Right lobe of liver (tissue), 4 donors: Measurements from ENCODE around the gene MYRF.

Experiments
- POLR2A ChIP-seq: fragments of 450-650 bp; IDR thresholded peaks from one replicate; pipeline ENCODE4 v1.6.1; 2017; ENCODE audit warnings: antibody characterized with exemption, mild to moderate bottlenecking
- TF ChIP-seq, protein P1 (sequence below), 4 donors: fragments of 200-600 bp in 3 of 4; fragments of 450-650 bp in 1 of 4; IDR thresholded peaks; one replicate each; pipeline versions ENCODE4 v1.5.1 to v1.8.0; 2016 to 2022; ENCODE audit warnings: antibody characterized with exemption in 4 of 4, mild to moderate bottlenecking in 2 of 4
- donor health status: DM: no; HTN: no; CAD: no.
- donor health status: DM: no; HTN: no; CAD: no.
- donor health status: DM: no; HTN: yes; CAD: no.

DNA sequence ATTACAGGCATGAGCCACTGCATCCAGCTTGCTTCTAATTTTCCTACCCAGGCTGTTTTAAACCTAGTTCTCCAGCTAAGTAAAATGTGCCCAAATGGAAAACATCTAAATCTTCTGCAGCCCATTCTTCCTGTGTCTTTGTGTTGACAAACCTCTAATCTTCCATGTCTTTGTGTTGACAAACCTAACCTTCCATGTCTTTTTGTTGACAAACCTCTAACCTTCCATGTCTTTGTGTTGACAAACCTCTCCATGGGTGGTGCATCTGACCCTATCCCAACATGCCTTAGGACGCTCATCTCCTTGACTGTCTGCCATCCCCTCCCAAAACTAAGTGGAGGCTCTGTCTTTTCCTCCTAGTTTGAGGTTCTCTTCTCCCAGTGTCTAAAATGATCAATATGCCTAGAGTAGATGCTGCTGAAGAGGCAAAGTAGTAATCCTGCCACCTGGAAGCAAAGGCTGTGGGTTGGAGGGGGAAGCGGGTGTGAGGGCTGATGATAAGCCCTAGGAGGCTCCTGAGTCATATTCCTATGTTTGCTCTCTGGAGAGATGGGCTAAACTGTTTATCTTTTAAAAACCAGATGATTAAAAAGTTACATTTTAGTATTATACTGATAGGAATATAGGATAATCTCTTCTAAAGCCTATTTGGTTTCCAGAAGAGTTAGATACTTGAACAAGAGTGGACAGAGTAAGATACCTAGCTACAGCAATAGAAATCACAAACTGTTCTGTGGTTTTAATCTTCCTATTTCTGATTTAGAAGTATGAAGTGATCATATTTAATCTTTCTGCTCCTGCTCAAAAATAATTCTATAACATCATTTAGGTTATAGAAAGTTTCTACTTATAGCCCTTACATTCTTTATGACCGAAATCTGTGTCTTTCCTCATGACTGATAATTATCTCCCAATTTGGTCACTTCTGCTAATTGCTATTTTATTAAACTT is 48.2 kb downstream of the MYRF start:
- TF ChIP-seq, protein P1, sequence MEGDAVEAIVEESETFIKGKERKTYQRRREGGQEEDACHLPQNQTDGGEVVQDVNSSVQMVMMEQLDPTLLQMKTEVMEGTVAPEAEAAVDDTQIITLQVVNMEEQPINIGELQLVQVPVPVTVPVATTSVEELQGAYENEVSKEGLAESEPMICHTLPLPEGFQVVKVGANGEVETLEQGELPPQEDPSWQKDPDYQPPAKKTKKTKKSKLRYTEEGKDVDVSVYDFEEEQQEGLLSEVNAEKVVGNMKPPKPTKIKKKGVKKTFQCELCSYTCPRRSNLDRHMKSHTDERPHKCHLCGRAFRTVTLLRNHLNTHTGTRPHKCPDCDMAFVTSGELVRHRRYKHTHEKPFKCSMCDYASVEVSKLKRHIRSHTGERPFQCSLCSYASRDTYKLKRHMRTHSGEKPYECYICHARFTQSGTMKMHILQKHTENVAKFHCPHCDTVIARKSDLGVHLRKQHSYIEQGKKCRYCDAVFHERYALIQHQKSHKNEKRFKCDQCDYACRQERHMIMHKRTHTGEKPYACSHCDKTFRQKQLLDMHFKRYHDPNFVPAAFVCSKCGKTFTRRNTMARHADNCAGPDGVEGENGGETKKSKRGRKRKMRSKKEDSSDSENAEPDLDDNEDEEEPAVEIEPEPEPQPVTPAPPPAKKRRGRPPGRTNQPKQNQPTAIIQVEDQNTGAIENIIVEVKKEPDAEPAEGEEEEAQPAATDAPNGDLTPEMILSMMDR (IDR thresholded peaks at IDR 0.05): no peak
- TF ChIP-seq POLR2A: no peak
